Pancreas (tissue), 10 donors: Measurements from ENCODE around the gene OPRL1. TPM values are rescaled to one million over a fixed set of nuclear protein-coding genes. Genes with fewer than 3 reads are reported as not detected.
A peak's percentile ranks its signal among the peaks of the same experiment; 100 is the strongest.

Experiments
- ATAC-seq, 4 donors: fragments of 200-7000 bp; cut with Tn5 transposase; one replicate each; pipeline versions ENCODE4 v1.8.0 to v1.9.1; 2020; ENCODE audit warnings: mild to moderate bottlenecking in 4 of 4, moderate library complexity in 4 of 4
- DNase-seq, 6 donors: peaks; one replicate each; pipeline ENCODE4 v3.0.0-alpha.2; 2020
- FAIRE-seq: peaks from 2 replicates; lab custom pipeline; 2012; peaks lifted over from hg19 to GRCh38; lab: Jason Lieb, UNC
- H3K27ac ChIP-seq, 4 donors: fragments of 200-600 bp; sonication (generic); 1 replicate in 3 of 4; 2 replicates in 1 of 4; pipeline versions ENCODE4 v1.5.0 to v1.8.0; 2020
- H3K27me3 ChIP-seq, 4 donors: fragments of 200-600 bp; one replicate each; pipeline ENCODE4 v1.8.0; 2021
- H3K36me3 ChIP-seq, 3 donors: fragments of 200-600 bp; sonication (generic) in 1 of 3; one replicate each; pipeline versions ENCODE4 v1.5.0 to v1.8.0; 2020 to 2021
- H3K4me1 ChIP-seq, 3 donors: fragments of 200-600 bp; one replicate each; pipeline ENCODE4 v1.8.0; 2021
- H3K4me3 ChIP-seq, 4 donors: fragments of 200-600 bp; sonication (generic) in 2 of 4; one replicate each; pipeline versions ENCODE4 v1.5.0 to v1.8.0; 2020 to 2021
- H3K9me3 ChIP-seq, 4 donors: fragments of 200-600 bp; one replicate each; pipeline ENCODE4 v1.8.0; 2021
- CTCF ChIP-seq, 4 donors: fragments of 200-600 bp; sonication (generic) in 3 of 4; IDR thresholded peaks; one replicate each; pipeline versions ENCODE4 v1.5.0 to v1.8.0; 2021; ENCODE audit warnings: antibody characterized with exemption in 4 of 4
- WGBS, 2 donors: extraction: QIAGEN DNeasy Blood & Tissue Kit; methylation state at CpG; one replicate each; pipeline ENCODE4 v1.1.7; 2013; 5-methylcytosine and 5-hydroxymethylcytosine counted together
- intact Hi-C, 3 donors: fragments of 100-400 bp; cut with DNase I; formaldehyde crosslinking; loops; one replicate each; pipeline versions ENCODE4 v1.11.1 to v1.14.2; 2022
- polyA plus RNA-seq, 2 donors: library from polyadenylated mRNA; stranded (reverse); fragments of 200-250 nt; gene quantifications; one replicate each; pipeline ENCODE4 v1.2.3, GENCODE V29; 2013
- total RNA-seq, 6 donors: library from RNA; stranded (reverse); fragmentation: NEBNext Ultra II Directional in 4 of 6; extraction: Animal tissue kit (Norgen Biotek cat#: 25700) in 4 of 6; gene quantifications; one replicate each; pipeline versions ENCODE4 v1.2.1 to v1.2.4, GENCODE V29; 2021 to 2023
- donor health status: healthy with polysubstance abuse.
- donor health status: DM: no; HTN: no; CAD: no; lungs with moderate emphysema.
- donor health status: DM: no; HTN: no; CAD: no.
- donor health status: control.
- donor health status: control.
- donor health status: Bipolar disorder and iron deficiency.
- donor health status: DM: yes; HTN: yes; CAD: no.
- donor health status: DM: no; HTN: no; CAD: no.
- donor health status: DM: no; HTN: no; CAD: no.
- donor health status: DM: yes; HTN: yes; CAD: no.

OPRL1 gene
- total and polyA plus RNA-seq, 8 donors: 0.25 to 2.2 (median 0.91) TPM

- H3K27me3 ChIP-seq: no peaks in the 10 kb centered on the region
- no peaks in the 10 kb centered on the region for H3K9me3 ChIP-seq
- TF ChIP-seq CTCF (IDR thresholded peaks at IDR 0.05): no peak
- no peaks in the 10 kb centered on the region for H3K36me3 ChIP-seq
- H3K4me1 ChIP-seq: peaks cover 0 to 5% (median 0%) of the 10 kb centered on the region in 3 donors
- H3K4me3 ChIP-seq: peak overlapping the region in 3 of 4 donors; percentile 38 to 65 (median 40)
- intact Hi-C loops: loop anchor here in 1 of 3 donors (10.0 kb wide), 1 partner anchor 85 kb away; no protein-coding TSS in a partner anchor
- FAIRE-seq (no peak), ATAC-seq (peak; percentile 33 to 50 (median 45)), DNase-seq (peak in 2 of 6 donors; percentile 54 to 67)
- peak overlapping the region; percentile 48 to 70 (median 60) for H3K27ac ChIP-seq
- 14 to 20% methylated on average over 16 to 17 of the region's 17 CpGs for WGBS, 2 donors
Measured at GRCh38 chr20:64039293-64040160, 40.4 kb upstream of the OPRL1 start.

- Histone ChIP-seq H3K4me1 (peaks cover 0 to 5% (median 0%) of the 10 kb centered on the region in 3 donors), H3K36me3 (no peaks in the 10 kb centered on the region), H3K4me3 (no peak overlapping the region), H3K27me3 (no peaks in the 10 kb centered on the region), H3K27ac (no peak overlapping the region), H3K9me3 (no peaks in the 10 kb centered on the region)
- 63 to 68% methylated on average over 12 of the region's 12 CpGs for WGBS, 2 donors
- intact Hi-C loops: no loop called here
- TF ChIP-seq CTCF (IDR thresholded peaks at IDR 0.05): no peak
- FAIRE-seq (no peak), ATAC-seq (no peak), DNase-seq (peak in 2 of 6 donors; percentile 37 to 78)
Measured at GRCh38 chr20:64040231-64041039, 39.4 kb upstream of the OPRL1 start.

- H3K36me3 ChIP-seq: no peaks in the 10 kb centered on the region
- intact Hi-C loops: no loop called here
- H3K4me3 ChIP-seq: no peak overlapping the region
- no peak for FAIRE-seq
- peak in 2 of 6 donors; percentile 21 to 60 for DNase-seq
- no peak overlapping the region for H3K27ac ChIP-seq
- no peaks in the 10 kb centered on the region for H3K27me3 ChIP-seq
- no peak for TF ChIP-seq CTCF (IDR thresholded peaks at IDR 0.05)
- no peak for ATAC-seq
- no peaks in the 10 kb centered on the region for H3K9me3 ChIP-seq
- WGBS, 2 donors: 63 to 80% methylated on average over 14 to 15 of the region's 15 CpGs
- peaks cover 0 to 5% (median 0%) of the 10 kb centered on the region in 3 donors for H3K4me1 ChIP-seq
Measured at GRCh38 chr20:64041040-64041780, 38.7 kb upstream of the OPRL1 start.

- no peaks in the 10 kb centered on the region for H3K36me3 ChIP-seq
- DNase-seq (peak in 2 of 6 donors; percentile 23 to 67), ATAC-seq (no peak), FAIRE-seq (no peak)
- TF ChIP-seq CTCF (IDR thresholded peaks at IDR 0.05): no peak
- H3K27ac ChIP-seq: no peak overlapping the region
- WGBS, 2 donors: 44 to 52% methylated on average over 11 of the region's 11 CpGs
- no peaks in the 10 kb centered on the region for H3K27me3 ChIP-seq
- peaks cover 0 to 5% (median 0%) of the 10 kb centered on the region in 3 donors for H3K4me1 ChIP-seq
- intact Hi-C loops: no loop called here
- no peaks in the 10 kb centered on the region for H3K9me3 ChIP-seq
- H3K4me3 ChIP-seq: peak overlapping the region in 2 of 4 donors; percentile 42 to 49
Measured at GRCh38 chr20:64041781-64042053, 38.2 kb upstream of the OPRL1 start.
